GM13977 (cell line): Measurements from ENCODE around the gene CASZ1.

Experiments used
- DNase-seq: peaks from one replicate; pipeline ENCODE4 v3.0.0; 2012; ENCODE audit warnings: low spot score
- in situ Hi-C: fragments of 300-500 bp; cut with MboI; formaldehyde crosslinking; loops from one replicate; pipeline ENCODE4 v1.12.0; 2022; ENCODE audit warnings: low sequenced_read_pairs, low pct_unique_long_range_greater_than_20kb, mixed read lengths, inconsistent platforms; ENCODE audit not compliant: unreplicated experiment
- TF ChIP-seq, protein P1 (sequence below): IDR thresholded peaks from 2 replicates; pipeline ENCODE4 v1.5.1; 2012; ENCODE audit warnings: mild to moderate bottlenecking, control low read depth; ENCODE audit not compliant: insufficient read depth; ENCODE audit errors: extremely low read depth, missing control alignments

The CASZ1 gene

GRCh38 chr1:10682449-10683309, 113.8 kb downstream of the CASZ1 start:
- no peak for DNase-seq
- in situ Hi-C loops: no loop called here
- TF ChIP-seq, protein P1, sequence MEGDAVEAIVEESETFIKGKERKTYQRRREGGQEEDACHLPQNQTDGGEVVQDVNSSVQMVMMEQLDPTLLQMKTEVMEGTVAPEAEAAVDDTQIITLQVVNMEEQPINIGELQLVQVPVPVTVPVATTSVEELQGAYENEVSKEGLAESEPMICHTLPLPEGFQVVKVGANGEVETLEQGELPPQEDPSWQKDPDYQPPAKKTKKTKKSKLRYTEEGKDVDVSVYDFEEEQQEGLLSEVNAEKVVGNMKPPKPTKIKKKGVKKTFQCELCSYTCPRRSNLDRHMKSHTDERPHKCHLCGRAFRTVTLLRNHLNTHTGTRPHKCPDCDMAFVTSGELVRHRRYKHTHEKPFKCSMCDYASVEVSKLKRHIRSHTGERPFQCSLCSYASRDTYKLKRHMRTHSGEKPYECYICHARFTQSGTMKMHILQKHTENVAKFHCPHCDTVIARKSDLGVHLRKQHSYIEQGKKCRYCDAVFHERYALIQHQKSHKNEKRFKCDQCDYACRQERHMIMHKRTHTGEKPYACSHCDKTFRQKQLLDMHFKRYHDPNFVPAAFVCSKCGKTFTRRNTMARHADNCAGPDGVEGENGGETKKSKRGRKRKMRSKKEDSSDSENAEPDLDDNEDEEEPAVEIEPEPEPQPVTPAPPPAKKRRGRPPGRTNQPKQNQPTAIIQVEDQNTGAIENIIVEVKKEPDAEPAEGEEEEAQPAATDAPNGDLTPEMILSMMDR: no peak

DNA sequence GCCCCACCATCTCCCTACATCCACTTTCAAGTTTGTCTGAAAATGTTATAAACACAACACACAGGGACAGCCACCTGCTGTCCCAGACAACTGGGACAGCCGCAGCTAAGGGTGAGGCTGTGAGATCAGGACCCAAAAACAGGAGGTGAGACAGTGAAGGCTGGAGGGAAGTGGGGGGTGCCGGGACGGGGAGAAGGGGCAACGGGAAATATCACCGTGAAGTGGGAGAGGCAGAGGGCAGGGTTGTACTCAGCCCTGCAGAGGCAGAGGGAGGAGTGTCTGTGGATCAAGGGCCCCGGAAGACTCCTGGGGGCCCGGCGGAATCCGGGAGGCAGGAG, 114.4 kb downstream of the CASZ1 start:
- TF ChIP-seq, protein P1: no peak
- in situ Hi-C loops: no loop called here
- no peak for DNase-seq

- TF ChIP-seq, protein P1: no peak
- DNase-seq: no peak
- in situ Hi-C loops: no loop called here
Observed at GRCh38 chr1:10681296-10682107, 114.9 kb downstream of the CASZ1 start.

DNA sequence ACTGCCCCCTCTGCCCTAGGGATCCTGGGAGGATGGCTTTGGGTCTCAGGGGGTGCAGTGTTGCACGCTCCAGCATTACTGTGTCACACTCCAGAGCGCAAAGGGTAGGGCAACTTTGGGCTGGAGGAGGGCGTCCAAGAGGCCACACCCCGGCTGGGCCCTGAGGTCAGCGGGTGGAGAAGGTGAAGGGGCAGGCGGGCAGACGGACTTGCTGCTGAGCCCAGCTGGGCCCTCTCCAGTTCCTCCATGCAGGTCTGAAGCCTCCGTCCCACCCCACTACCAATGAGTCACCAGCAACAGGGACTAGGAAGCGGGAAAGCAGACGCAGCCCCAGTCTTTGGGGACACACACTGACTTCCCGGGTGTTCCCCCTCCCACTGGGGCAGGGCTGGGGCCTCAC, 116.0 kb downstream of the CASZ1 start:
- DNase-seq: no peak
- TF ChIP-seq, protein P1: no peak
- in situ Hi-C loops: no loop called here

GRCh38 chr1:10679496-10680220, 116.8 kb downstream of the CASZ1 start:
- TF ChIP-seq, protein P1: no peak
- in situ Hi-C loops: no loop called here
- no peak for DNase-seq

DNA sequence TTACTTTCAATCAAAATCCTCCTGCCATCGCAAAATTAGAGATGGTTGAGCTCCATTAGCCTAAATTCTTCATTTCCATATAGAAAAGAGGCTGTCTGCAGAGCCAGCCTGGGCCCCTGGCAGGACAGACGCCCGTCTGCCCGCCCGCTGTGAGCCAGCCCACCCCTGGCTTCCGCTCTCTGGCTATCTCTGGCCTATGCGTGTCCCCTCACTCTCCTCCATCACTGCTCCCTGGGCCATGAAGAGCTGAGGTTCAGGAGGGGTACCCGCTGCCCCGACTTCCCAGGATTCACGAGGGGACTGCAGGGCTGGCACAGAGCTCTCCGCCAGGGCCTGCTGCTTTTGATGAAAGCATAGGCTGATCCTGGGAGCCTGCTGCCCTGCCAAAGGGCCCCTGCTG, 117.6 kb downstream of the CASZ1 start:
- in situ Hi-C loops: no loop called here
- DNase-seq: no peak

More for the DNA sequence above, 117.6 kb downstream of the CASZ1 start:
- TF ChIP-seq, protein P1: no peak
